Activated CD8-positive, alpha-beta T cell treated with anti-CD3 and anti-CD28 coated beads for 36 hours (primary cell): ENCODE data around the gene ZNF662. TPM values are rescaled to one million over a fixed set of nuclear protein-coding genes. Genes with fewer than 3 reads are reported as not detected.

Experiments
- ATAC-seq: fragments of 200-7000 bp; cut with Tn5 transposase; one replicate; pipeline ENCODE4 v1.10.0; 2021; ENCODE audit warnings: mild to moderate bottlenecking, moderate library complexity
- CTCF ChIA-PET: fragments of 350-600 bp; sonication (Branson Sonifier 250); formaldehyde crosslinking; loops from one replicate; lab custom pipeline; 2021; ENCODE audit warnings: antibody characterized with exemption; lab: Charles Lee
- POLR2A ChIA-PET: fragments of 350-600 bp; sonication (Branson Sonifier 250); formaldehyde crosslinking; loops from one replicate; lab custom pipeline; 2021; ENCODE audit warnings: antibody characterized with exemption; lab: Charles Lee
- DNase-seq: peaks from one replicate; pipeline ENCODE4 v3.0.0-alpha.2; 2020
- H3K27ac Mint-ChIP-seq: one replicate; pipeline ENCODE4 v1.8.0; 2021; ENCODE audit warnings: mild to moderate bottlenecking, mixed read lengths
- H3K27me3 Mint-ChIP-seq: one replicate; pipeline ENCODE4 v1.8.0; 2021; ENCODE audit warnings: mixed read lengths
- H3K36me3 Mint-ChIP-seq: one replicate; pipeline ENCODE4 v1.8.0; 2021; ENCODE audit warnings: low read depth, mixed read lengths
- H3K4me1 Mint-ChIP-seq: one replicate; pipeline ENCODE4 v1.8.0; 2021; ENCODE audit warnings: low read depth, mixed read lengths
- H3K4me3 Mint-ChIP-seq: one replicate; pipeline ENCODE4 v1.8.0; 2021; ENCODE audit warnings: mild to moderate bottlenecking, moderate library complexity, mixed read lengths
- H3K9me3 Mint-ChIP-seq: one replicate; pipeline ENCODE4 v1.8.0; 2021; ENCODE audit warnings: mixed read lengths
- intact Hi-C: fragments of 100-400 bp; cut with micrococcal nuclease; formaldehyde crosslinking; loops from one replicate; pipeline ENCODE4 v1.10.0; 2022
- total RNA-seq, 2 experiments: library from RNA; stranded (reverse); gene quantifications; one replicate each; pipeline ENCODE4 v1.2.3, GENCODE V29; 2021
- TF ChIP-seq, protein P1 (sequence below): fragments of 200-600 bp; IDR thresholded peaks from one replicate; pipeline ENCODE4 v1.8.0; 2022; ENCODE audit warnings: antibody characterized with exemption, mild to moderate bottlenecking

Gene ZNF662
- total RNA-seq, 2 experiments from 2014 or later = 2.1 to 3.2 TPM

GRCh38 chr3:42942693-42943092 lies 36.8 kb downstream of the ZNF662 start:
- no peaks in the 10 kb centered on the region for H3K9me3 Mint-ChIP-seq
- DNase-seq = no peak
- no peaks in the 10 kb centered on the region for H3K36me3 Mint-ChIP-seq
- no peak overlapping the region for H3K4me3 Mint-ChIP-seq
- ChIA-PET CTCF (interaction anchor here (1.2 to 1.6 kb wide), 2 partner anchors 19 to 44 kb away, joined by 3 to 4 read pairs; no protein-coding TSS in a partner anchor), POLR2A (interaction anchor here (1.2 kb wide), 1 partner anchor 11 kb away, joined by 3 read pairs; no protein-coding TSS in a partner anchor)
- H3K27ac Mint-ChIP-seq = no peak overlapping the region
- TF ChIP-seq, protein P1, sequence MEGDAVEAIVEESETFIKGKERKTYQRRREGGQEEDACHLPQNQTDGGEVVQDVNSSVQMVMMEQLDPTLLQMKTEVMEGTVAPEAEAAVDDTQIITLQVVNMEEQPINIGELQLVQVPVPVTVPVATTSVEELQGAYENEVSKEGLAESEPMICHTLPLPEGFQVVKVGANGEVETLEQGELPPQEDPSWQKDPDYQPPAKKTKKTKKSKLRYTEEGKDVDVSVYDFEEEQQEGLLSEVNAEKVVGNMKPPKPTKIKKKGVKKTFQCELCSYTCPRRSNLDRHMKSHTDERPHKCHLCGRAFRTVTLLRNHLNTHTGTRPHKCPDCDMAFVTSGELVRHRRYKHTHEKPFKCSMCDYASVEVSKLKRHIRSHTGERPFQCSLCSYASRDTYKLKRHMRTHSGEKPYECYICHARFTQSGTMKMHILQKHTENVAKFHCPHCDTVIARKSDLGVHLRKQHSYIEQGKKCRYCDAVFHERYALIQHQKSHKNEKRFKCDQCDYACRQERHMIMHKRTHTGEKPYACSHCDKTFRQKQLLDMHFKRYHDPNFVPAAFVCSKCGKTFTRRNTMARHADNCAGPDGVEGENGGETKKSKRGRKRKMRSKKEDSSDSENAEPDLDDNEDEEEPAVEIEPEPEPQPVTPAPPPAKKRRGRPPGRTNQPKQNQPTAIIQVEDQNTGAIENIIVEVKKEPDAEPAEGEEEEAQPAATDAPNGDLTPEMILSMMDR = no peak
- intact Hi-C loops = no loop called here
- no peak for ATAC-seq
- H3K4me1 Mint-ChIP-seq = no peaks in the 10 kb centered on the region
- no peaks in the 10 kb centered on the region for H3K27me3 Mint-ChIP-seq

- ATAC-seq (no peak), DNase-seq (no peak)
- Mint-ChIP-seq H3K4me1 (no peaks in the 10 kb centered on the region), H3K36me3 (no peaks in the 10 kb centered on the region), H3K9me3 (no peaks in the 10 kb centered on the region), H3K27ac (no peak overlapping the region), H3K27me3 (no peaks in the 10 kb centered on the region), H3K4me3 (no peak overlapping the region)
- intact Hi-C loops = no loop called here
- TF ChIP-seq, protein P1 = no peak
- CTCF ChIA-PET = interaction anchor here (1.9 kb wide), 1 partner anchor 16 kb away, joined by 11 read pairs; no protein-coding TSS in a partner anchor
- POLR2A ChIA-PET = no interaction called here
These were observed 40.1 kb downstream of the ZNF662 start for GRCh38 chr3:42946050-42946449.

GRCh38 chr3:42957573-42957972 lies 51.6 kb downstream of the ZNF662 start:
- no peak for ATAC-seq
- POLR2A ChIA-PET = no interaction called here
- DNase-seq = no peak
- peaks cover 2% of the 10 kb centered on the region for H3K9me3 Mint-ChIP-seq
- peaks cover 9% of the 10 kb centered on the region for H3K4me1 Mint-ChIP-seq
- intact Hi-C loops = no loop called here
- no peak overlapping the region for H3K27ac Mint-ChIP-seq
- H3K27me3 Mint-ChIP-seq = no peaks in the 10 kb centered on the region
- CTCF ChIA-PET = no interaction called here
- no peaks in the 10 kb centered on the region for H3K36me3 Mint-ChIP-seq
- H3K4me3 Mint-ChIP-seq = no peak overlapping the region
- TF ChIP-seq, protein P1 = no peak

GRCh38 chr3:42960282-42960681 lies 54.3 kb downstream of the ZNF662 start:
- Mint-ChIP-seq H3K4me3 (no peak overlapping the region), H3K27me3 (no peaks in the 10 kb centered on the region), H3K9me3 (no peaks in the 10 kb centered on the region), H3K27ac (no peak overlapping the region), H3K4me1 (peaks cover 19% of the 10 kb centered on the region), H3K36me3 (no peaks in the 10 kb centered on the region)
- TF ChIP-seq, protein P1 = no peak
- ATAC-seq (no peak), DNase-seq (no peak)
- intact Hi-C loops = loop anchor here (10.0 kb wide), 1 partner anchor 115 kb away; no protein-coding TSS in a partner anchor
- ChIA-PET POLR2A (no interaction called here), CTCF (interaction anchor here (0.9 to 3.5 kb wide), 12 partner anchors 10 to 201 kb away, joined by 4 to 29 read pairs (median 12); partner anchors contain the start of gene POMGNT2)

DNA sequence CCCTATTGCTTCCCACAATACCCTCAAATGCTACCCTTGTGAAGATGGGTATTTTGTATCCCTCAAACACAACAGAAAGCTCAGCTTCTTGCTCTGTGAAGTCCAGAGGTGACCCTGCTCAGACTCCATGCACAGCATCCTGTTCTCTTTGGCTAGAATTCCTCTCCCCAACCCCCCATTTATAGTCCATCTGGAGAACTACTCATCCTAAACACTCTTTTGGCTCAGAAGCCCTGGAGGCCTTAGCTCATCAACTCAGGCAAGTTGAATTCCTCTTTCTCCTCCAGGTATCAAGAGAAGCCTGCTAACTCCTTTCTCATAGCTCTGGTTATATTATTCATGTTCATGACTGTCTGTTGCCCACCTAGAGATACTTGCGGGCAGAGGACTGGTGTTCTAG lies 54.8 kb downstream of the ZNF662 start:
- POLR2A ChIA-PET = no interaction called here
- ATAC-seq = no peak

More for the DNA sequence above, 54.8 kb downstream of the ZNF662 start:
- peaks cover 19% of the 10 kb centered on the region for H3K4me1 Mint-ChIP-seq
- no peaks in the 10 kb centered on the region for H3K27me3 Mint-ChIP-seq
- H3K4me3 Mint-ChIP-seq = no peak overlapping the region
- CTCF ChIA-PET = interaction anchor here (0.7 to 3.5 kb wide), 27 partner anchors 11 to 542 kb away, joined by 3 to 29 read pairs (median 9); partner anchors contain the start of genes POMGNT2 and SNRK
- TF ChIP-seq, protein P1 = no peak
- H3K27ac Mint-ChIP-seq = no peak overlapping the region
- intact Hi-C loops = loop anchor here (10.0 kb wide), 1 partner anchor 114 kb away; no protein-coding TSS in a partner anchor
- no peaks in the 10 kb centered on the region for H3K36me3 Mint-ChIP-seq
- no peaks in the 10 kb centered on the region for H3K9me3 Mint-ChIP-seq
- no peak for DNase-seq
